SIG-M5 treated with dmso at 0.1 percent for 504 hours (cell line): ENCODE results near the gene SP9.
"Not testable (repeated sequence)": the region's sequence is repeated elsewhere in the genome, so short reads cannot be mapped to it uniquely, and the experiment has no call there.

Experiments
- DNase-seq: peaks from one replicate; lab custom pipeline; 2025; ENCODE audit not compliant: unreplicated experiment; lab: John Stamatoyannopoulos, UW

The SP9 gene

GRCh38 chr2:174344716-174345461, 10.1 kb downstream of the SP9 start:
- DNase-seq = peak; percentile 52

- peak; percentile 42 for DNase-seq
These were observed 15.3 kb downstream of the SP9 start for GRCh38 chr2:174350018-174350417.

GRCh38 chr2:174350593-174351181, 15.9 kb downstream of the SP9 start:
- no peak for DNase-seq

GRCh38 chr2:174353004-174353403, 18.2 kb downstream of the SP9 start:
- no peak for DNase-seq

GRCh38 chr2:174356347-174356746, 21.6 kb downstream of the SP9 start:
- no peak for DNase-seq

- not testable (repeated sequence) for DNase-seq
These were observed 24.9 kb downstream of the SP9 start for GRCh38 chr2:174359663-174360062.

GRCh38 chr2:174362949-174363348, 28.2 kb downstream of the SP9 start:
- DNase-seq = no peak

- not testable (repeated sequence) for DNase-seq
These were observed 28.9 kb downstream of the SP9 start for GRCh38 chr2:174363492-174364225.

GRCh38 chr2:174364628-174365027, 29.9 kb downstream of the SP9 start:
- no peak for DNase-seq

- DNase-seq = no peak
These were observed 30.8 kb downstream of the SP9 start for GRCh38 chr2:174365571-174365970.

GRCh38 chr2:174368691-174369090, 33.9 kb downstream of the SP9 start:
- no peak for DNase-seq

GRCh38 chr2:174376967-174377366, 42.2 kb downstream of the SP9 start:
- DNase-seq = no peak

GRCh38 chr2:174383796-174384195, 49.0 kb downstream of the SP9 start:
- peak; percentile 42 for DNase-seq

GRCh38 chr2:174385201-174385600, 50.4 kb downstream of the SP9 start:
- no peak for DNase-seq
